ENCODE measurements around the gene ANXA11. TPM values are rescaled to one million over a fixed set of nuclear protein-coding genes. Genes with fewer than 3 reads are reported as not detected.

The ANXA11 gene
- polyA plus RNA-seq, 1 experiment: 161 TPM

DNA sequence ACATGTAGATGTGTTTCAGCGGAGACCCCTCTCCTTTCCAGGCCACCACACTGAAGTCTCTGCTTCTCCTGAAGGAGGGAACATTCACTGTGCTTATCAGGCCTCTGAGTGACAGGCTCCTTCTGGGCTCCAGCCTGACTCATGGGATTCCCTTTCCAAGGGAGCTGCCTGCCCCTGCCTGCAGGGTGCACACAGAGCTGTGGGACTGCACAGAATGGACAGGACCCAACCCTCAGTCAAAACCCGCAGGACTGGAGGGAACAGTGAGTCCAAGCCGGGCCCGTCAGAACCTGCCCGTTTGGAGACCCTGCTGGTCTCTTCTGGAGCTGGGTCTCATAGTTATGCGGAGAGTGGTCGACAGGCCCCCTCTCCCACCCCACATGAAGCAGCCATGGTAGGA, 40.2 kb downstream of the ANXA11 start:
- ChIA-PET POLR2A (interaction anchor here (1.0 kb wide), 1 partner anchor 42 kb away, joined by 3 read pairs; no protein-coding TSS in a partner anchor), CTCF (interaction anchor here (1.0 kb wide), 1 partner anchor 57 kb away, joined by 4 read pairs; no protein-coding TSS in a partner anchor)
- no peak overlapping the region for H3K4me3 ChIP-seq (ENCODE audit: low read depth, low read length)
- no peaks in the 10 kb centered on the region for H3K27me3 ChIP-seq (ENCODE audit: control insufficient read depth, insufficient read depth, low read length)
- TF ChIP-seq, protein P1, sequence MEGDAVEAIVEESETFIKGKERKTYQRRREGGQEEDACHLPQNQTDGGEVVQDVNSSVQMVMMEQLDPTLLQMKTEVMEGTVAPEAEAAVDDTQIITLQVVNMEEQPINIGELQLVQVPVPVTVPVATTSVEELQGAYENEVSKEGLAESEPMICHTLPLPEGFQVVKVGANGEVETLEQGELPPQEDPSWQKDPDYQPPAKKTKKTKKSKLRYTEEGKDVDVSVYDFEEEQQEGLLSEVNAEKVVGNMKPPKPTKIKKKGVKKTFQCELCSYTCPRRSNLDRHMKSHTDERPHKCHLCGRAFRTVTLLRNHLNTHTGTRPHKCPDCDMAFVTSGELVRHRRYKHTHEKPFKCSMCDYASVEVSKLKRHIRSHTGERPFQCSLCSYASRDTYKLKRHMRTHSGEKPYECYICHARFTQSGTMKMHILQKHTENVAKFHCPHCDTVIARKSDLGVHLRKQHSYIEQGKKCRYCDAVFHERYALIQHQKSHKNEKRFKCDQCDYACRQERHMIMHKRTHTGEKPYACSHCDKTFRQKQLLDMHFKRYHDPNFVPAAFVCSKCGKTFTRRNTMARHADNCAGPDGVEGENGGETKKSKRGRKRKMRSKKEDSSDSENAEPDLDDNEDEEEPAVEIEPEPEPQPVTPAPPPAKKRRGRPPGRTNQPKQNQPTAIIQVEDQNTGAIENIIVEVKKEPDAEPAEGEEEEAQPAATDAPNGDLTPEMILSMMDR (IDR thresholded peaks at IDR 0.05; ENCODE audit: low read depth, low read length): peak; percentile 27; the same call in 1 of the 2 replicates
- DNase-seq (ENCODE audit: low read depth, low spot score): no peak
- H3K27ac ChIP-seq (ENCODE audit: low read depth, low read length): peak overlapping the region; percentile 11
- no peaks in the 10 kb centered on the region; the same call in 1 of the 2 replicates for H3K9me3 ChIP-seq (ENCODE audit: control insufficient read depth, insufficient read depth, low read length)

DNA sequence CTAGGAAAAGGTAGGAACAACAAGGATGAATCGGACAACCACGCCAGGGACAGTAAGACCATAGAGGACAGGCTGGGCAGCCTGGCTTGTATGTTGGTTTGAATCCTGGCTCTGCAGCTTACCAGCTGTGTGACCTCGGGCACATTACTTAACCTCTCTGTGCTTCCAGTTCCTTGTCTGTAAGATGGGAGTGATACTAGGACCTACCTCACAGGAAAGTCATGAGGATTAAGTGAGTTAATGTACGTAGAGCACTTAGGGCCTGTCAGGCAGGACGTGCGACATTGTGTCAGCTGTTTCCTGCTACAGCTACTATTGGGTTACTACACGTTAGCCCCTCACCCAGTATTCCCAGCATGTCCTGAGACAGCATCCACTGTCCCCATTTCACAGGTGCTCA, 40.7 kb downstream of the ANXA11 start:
- no peak overlapping the region for H3K27ac ChIP-seq (ENCODE audit: low read depth, low read length)
- DNase-seq (ENCODE audit: low read depth, low spot score): no peak
- H3K27me3 ChIP-seq (ENCODE audit: control insufficient read depth, insufficient read depth, low read length): no peaks in the 10 kb centered on the region
- ChIA-PET CTCF (interaction anchor here (0.8 to 1.0 kb wide), 2 partner anchors 21 to 58 kb away, joined by 3 to 4 read pairs; no protein-coding TSS in a partner anchor), POLR2A (interaction anchor here (1.0 kb wide), 1 partner anchor 43 kb away, joined by 3 read pairs; no protein-coding TSS in a partner anchor)
- TF ChIP-seq, protein P1 (IDR thresholded peaks at IDR 0.05; ENCODE audit: low read depth, low read length): no peak
- no peak overlapping the region for H3K4me3 ChIP-seq (ENCODE audit: low read depth, low read length)
- no peaks in the 10 kb centered on the region; the same call in 1 of the 2 replicates for H3K9me3 ChIP-seq (ENCODE audit: control insufficient read depth, insufficient read depth, low read length)

DNA sequence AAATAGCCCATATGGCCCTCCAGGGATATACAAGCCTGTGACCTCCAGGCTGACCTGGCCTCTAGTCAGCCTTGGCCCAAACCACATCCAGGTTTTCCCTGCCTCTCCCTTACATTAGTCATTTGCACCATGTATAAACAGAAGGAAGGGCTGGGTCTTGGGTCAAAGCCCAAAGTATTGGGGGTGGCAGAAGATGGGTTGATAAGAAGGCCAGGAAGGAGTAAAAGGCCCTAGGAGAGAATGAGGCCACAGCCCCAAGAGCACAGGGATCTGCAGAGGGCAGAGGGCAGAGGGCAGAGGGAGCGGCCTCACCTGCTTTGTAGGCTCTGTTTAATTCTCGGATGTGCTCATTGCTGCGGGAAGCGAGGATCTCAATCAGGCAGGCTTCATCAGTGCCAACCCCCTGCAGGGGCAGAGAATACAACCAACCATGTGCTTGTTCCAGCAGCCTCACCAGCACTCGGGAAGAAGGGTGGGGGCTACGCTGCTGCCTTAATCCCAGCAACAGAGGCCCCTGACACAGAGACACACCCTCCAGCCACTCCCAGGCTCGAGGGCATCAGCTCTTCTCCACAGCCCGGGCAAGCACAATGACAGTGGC, 41.5 kb downstream of the ANXA11 start:
- DNase-seq (ENCODE audit: low read depth, low spot score): peak; percentile 36
- Histone ChIP-seq H3K27me3 (ENCODE audit: control insufficient read depth, insufficient read depth, low read length) (no peaks in the 10 kb centered on the region), H3K27ac (ENCODE audit: low read depth, low read length) (peak overlapping the region; percentile 57), H3K9me3 (ENCODE audit: control insufficient read depth, insufficient read depth, low read length) (no peaks in the 10 kb centered on the region; the same call in 1 of the 2 replicates), H3K4me3 (ENCODE audit: low read depth, low read length) (no peak overlapping the region)
- POLR2A ChIA-PET: interaction anchor here (0.7 to 0.9 kb wide), 2 partner anchors 10 to 40 kb away, joined by 3 read pairs; no protein-coding TSS in a partner anchor
- CTCF ChIA-PET: no interaction called here
- TF ChIP-seq, protein P1 (IDR thresholded peaks at IDR 0.05; ENCODE audit: low read depth, low read length): no peak

DNA sequence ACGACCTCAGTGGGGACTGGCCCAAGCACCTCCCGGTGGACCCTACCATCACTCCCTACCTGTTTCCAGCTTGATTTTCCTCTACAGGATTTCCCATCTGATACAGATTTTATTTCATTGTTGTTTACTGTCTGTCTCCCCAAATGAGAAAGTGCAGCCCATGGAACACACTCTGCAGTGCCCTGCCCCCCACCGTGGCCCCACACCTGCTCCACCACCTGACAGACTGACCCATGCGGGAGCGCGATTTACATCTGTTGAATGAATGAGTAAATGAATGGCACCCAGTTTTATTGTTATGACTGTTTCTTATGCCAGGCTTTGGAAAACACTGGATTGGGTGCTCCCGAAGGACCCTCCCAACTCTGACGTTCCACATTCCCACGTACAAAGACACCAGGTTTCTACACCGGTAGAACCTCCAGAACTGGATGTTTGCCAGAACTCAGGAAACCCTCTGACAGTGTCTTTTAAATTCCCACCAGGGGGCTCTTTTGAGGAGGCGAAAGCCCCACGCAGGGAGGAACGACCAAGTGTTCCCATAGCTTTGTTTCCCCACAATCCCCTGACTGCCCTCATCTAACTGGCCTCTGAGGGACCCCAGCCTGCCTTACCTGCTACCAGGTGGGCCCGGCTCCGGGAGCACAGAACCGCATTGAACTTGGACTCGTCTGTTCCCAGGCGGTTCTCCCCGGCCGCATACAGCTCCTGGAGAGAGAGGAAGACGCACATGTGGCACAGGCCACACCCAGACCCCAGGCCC, 43.8 kb downstream of the ANXA11 start:
- Histone ChIP-seq H3K4me3 (ENCODE audit: low read depth, low read length) (no peak overlapping the region), H3K27ac (ENCODE audit: low read depth, low read length) (no peak overlapping the region), H3K9me3 (ENCODE audit: control insufficient read depth, insufficient read depth, low read length) (no peaks in the 10 kb centered on the region), H3K27me3 (ENCODE audit: control insufficient read depth, insufficient read depth, low read length) (no peaks in the 10 kb centered on the region)
- TF ChIP-seq, protein P1 (IDR thresholded peaks at IDR 0.05; ENCODE audit: low read depth, low read length): peak; percentile 39
- ChIA-PET CTCF (interaction anchor here (0.9 to 1.6 kb wide), 3 partner anchors 17 to 115 kb away, joined by 3 to 7 read pairs (median 3); no protein-coding TSS in a partner anchor), POLR2A (no interaction called here)
- DNase-seq (ENCODE audit: low read depth, low spot score): no peak

Data from AG04450 (cell line).